VCaP (cell line): ENCODE measurements around the gene SPACA1.
"Not testable (repeated sequence)": the region's sequence is repeated elsewhere in the genome, so short reads cannot be mapped to it uniquely, and the experiment has no call there.

Experiments used
- H3K27ac ChIP-seq: fragments of 450-650 bp; 2 replicates; pipeline ENCODE4 v1.5.1; 2017
- CTCF ChIP-seq: fragments of 450-650 bp; conservative IDR thresholded peaks from 2 replicates; pipeline ENCODE4 v1.5.1; 2017; ENCODE audit warnings: mild to moderate bottlenecking, moderate library complexity

SPACA1 gene, protein sequence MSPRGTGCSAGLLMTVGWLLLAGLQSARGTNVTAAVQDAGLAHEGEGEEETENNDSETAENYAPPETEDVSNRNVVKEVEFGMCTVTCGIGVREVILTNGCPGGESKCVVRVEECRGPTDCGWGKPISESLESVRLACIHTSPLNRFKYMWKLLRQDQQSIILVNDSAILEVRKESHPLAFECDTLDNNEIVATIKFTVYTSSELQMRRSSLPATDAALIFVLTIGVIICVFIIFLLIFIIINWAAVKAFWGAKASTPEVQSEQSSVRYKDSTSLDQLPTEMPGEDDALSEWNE

GRCh38 chr6:88047510-88048150 lies at the start of gene SPACA1:
Gene SPACA1 (plus strand): TSS chr6:88047841. CDS start chr6:88047906, 65 bp downstream.
- no peak for TF ChIP-seq CTCF
- no peak within 1 kb of the TSS for H3K27ac ChIP-seq

GRCh38 chr6:88000713-88001112 lies 46.9 kb upstream of the SPACA1 start:
- no peak for TF ChIP-seq CTCF
- H3K27ac ChIP-seq, result no peak overlapping the region

DNA sequence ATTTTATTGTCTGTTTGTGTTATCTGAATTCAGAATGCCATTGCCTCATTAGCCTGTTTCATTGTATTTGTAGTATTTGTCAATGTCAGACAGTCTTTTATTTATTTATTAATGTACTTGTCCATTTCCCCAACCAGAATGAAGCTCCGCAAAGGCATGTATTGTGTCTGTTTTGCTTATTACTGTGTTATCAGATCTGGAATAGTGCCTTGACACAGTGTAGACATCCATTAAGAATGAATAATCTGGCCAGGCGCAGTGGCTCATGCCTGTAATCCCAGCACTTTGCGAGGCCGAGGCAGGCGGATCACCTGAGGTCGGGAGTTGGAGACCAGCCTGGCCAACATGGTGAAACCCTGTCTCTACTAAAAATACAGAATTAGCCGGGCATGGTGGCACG lies 46.4 kb upstream of the SPACA1 start:
- not testable (repeated sequence) for H3K27ac ChIP-seq

DNA sequence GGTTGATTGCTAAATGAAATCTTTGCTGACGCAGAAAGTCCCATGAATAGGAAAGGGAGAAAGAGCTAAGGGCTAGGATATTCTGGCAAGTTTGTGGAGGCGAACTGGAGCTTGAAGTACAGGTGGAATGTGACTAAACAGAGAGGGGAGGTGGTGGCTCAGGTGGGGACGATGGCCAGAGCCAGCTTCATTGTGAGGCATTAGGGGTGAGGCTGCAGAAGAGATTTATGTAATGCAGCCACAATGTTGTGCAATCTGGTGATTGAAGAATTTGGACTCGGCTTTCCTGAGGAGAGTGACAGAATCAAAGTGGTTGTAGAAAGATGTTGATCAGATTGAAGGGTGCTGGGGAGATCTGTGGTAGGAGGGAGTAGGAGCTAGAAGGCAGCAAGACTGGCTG lies 42.9 kb upstream of the SPACA1 start:
- no peak for TF ChIP-seq CTCF
- H3K27ac ChIP-seq, result no peak overlapping the region

DNA sequence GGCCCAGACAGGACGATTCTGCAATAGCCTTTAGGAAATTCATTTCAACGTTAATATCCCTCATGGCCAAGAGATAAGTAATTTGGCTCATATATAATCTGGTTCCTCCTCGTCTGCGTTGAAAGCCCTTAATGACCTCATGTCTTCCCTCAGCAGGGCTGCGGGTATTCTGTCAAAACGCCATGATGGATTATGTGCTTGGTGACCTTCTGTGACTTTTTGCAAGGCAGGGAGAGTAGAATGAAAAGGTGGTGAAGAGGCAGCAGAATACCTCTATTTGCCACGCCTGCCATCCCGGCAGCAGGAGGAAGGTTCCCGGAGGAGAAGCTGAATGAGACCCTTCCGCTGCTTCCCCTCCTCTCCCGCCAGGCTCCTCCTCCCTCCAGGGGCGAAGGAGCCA lies 41.1 kb upstream of the SPACA1 start:
- H3K27ac ChIP-seq, result no peak overlapping the region
- no peak for TF ChIP-seq CTCF

DNA sequence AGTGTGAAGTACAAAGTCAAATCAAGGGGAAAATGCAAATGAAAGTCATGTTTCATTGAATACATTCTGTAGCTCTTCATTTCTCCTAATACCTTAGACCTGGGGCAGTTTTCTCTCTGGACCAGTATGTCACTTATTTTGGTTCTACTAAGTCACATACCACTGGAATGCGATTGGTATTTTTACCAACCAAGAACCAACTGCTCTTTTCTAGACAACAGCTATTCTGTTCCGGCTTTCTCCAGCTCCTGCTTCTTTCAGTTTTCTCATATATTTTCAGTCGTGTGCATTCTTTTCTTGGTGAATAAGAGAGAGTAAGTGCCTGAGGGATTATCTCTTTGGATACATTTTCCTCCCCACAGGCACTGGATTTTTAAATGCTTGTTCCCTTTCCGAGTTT lies 39.2 kb upstream of the SPACA1 start:
- TF ChIP-seq CTCF, result no peak
- H3K27ac ChIP-seq, result no peak overlapping the region

GRCh38 chr6:88008831-88009231 lies 38.8 kb upstream of the SPACA1 start:
- TF ChIP-seq CTCF, result no peak
- H3K27ac ChIP-seq, result no peak overlapping the region

GRCh38 chr6:88013015-88013414 lies 34.6 kb upstream of the SPACA1 start:
- no peak overlapping the region for H3K27ac ChIP-seq
- TF ChIP-seq CTCF, result no peak
